Glutamatergic neuron (in vitro differentiated cells): ENCODE data around the gene ARF6. TPM values are rescaled to one million over a fixed set of nuclear protein-coding genes. Genes with fewer than 3 reads are reported as not detected.

Experiments
- DNase-seq: peaks from one replicate; pipeline ENCODE4 v3.0.0; 2022
- H3K27ac Mint-ChIP-seq: one replicate; pipeline ENCODE4 v1.8.0; 2020; ENCODE audit warnings: mild to moderate bottlenecking, mixed read lengths, inconsistent platforms; ENCODE audit not compliant: unreplicated experiment
- H3K27me3 Mint-ChIP-seq: one replicate; pipeline ENCODE4 v1.8.0; 2020; ENCODE audit warnings: mild to moderate bottlenecking, moderate library complexity, mixed read lengths, inconsistent platforms; ENCODE audit not compliant: unreplicated experiment
- H3K36me3 Mint-ChIP-seq: one replicate; pipeline ENCODE4 v1.8.0; 2020; ENCODE audit warnings: mild to moderate bottlenecking, mixed read lengths, inconsistent platforms; ENCODE audit not compliant: unreplicated experiment
- H3K4me1 Mint-ChIP-seq: one replicate; pipeline ENCODE4 v1.8.0; 2020; ENCODE audit warnings: mild to moderate bottlenecking, low read depth, mixed read lengths, inconsistent platforms; ENCODE audit not compliant: unreplicated experiment
- H3K4me3 Mint-ChIP-seq: one replicate; pipeline ENCODE4 v1.8.0; 2020; ENCODE audit warnings: mild to moderate bottlenecking, mixed read lengths, inconsistent platforms; ENCODE audit not compliant: unreplicated experiment
- H3K9me3 Mint-ChIP-seq: one replicate; pipeline ENCODE4 v1.8.0; 2020; ENCODE audit warnings: mild to moderate bottlenecking, moderate library complexity, mixed read lengths, inconsistent platforms; ENCODE audit not compliant: unreplicated experiment
- total RNA-seq: library from RNA; stranded (reverse); fragmentation: NEBNext Ultra II Directional; extraction: Animal tissue kit (Norgen Biotek cat#: 25700); gene quantifications from one replicate; pipeline ENCODE4 v1.2.1, GENCODE V29; 2021; ENCODE audit not compliant: unreplicated experiment
- TF ChIP-seq, protein P1 (sequence below): fragments of 200-600 bp; sonication (generic); IDR thresholded peaks from one replicate; pipeline ENCODE4 v1.5.0; 2021; ENCODE audit not compliant: partially characterized antibody, unreplicated experiment

ARF6 gene
- total RNA-seq, 1 donor from 2014 or later, result 38.8 TPM

DNA sequence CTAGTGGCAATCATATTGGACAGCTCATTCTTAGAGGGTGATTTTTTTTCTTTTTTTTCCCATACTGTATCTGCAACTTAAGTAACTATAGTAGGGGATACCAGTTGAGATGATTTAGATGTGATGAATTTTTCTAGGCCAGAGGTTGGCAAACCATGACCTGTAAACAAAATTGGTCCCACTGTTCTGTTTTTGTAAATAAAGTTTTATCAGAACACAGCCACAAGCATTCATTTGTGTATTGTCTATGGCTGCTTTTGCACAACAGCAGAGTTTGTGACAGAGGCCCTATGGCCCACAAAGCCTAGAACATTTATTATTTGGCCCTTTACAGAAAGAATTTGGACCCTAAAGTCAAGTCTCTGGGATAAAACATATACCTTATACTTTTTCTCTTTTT, 11.4 kb downstream of the ARF6 start:
- H3K36me3 Mint-ChIP-seq, result no peaks in the 10 kb centered on the region
- TF ChIP-seq, protein P1, sequence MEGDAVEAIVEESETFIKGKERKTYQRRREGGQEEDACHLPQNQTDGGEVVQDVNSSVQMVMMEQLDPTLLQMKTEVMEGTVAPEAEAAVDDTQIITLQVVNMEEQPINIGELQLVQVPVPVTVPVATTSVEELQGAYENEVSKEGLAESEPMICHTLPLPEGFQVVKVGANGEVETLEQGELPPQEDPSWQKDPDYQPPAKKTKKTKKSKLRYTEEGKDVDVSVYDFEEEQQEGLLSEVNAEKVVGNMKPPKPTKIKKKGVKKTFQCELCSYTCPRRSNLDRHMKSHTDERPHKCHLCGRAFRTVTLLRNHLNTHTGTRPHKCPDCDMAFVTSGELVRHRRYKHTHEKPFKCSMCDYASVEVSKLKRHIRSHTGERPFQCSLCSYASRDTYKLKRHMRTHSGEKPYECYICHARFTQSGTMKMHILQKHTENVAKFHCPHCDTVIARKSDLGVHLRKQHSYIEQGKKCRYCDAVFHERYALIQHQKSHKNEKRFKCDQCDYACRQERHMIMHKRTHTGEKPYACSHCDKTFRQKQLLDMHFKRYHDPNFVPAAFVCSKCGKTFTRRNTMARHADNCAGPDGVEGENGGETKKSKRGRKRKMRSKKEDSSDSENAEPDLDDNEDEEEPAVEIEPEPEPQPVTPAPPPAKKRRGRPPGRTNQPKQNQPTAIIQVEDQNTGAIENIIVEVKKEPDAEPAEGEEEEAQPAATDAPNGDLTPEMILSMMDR, result no peak
- no peaks in the 10 kb centered on the region for H3K4me1 Mint-ChIP-seq
- peaks cover 3% of the 10 kb centered on the region for H3K27me3 Mint-ChIP-seq
- no peak overlapping the region for H3K27ac Mint-ChIP-seq
- DNase-seq, result no peak
- H3K9me3 Mint-ChIP-seq, result no peaks in the 10 kb centered on the region
- H3K4me3 Mint-ChIP-seq, result no peak overlapping the region

DNA sequence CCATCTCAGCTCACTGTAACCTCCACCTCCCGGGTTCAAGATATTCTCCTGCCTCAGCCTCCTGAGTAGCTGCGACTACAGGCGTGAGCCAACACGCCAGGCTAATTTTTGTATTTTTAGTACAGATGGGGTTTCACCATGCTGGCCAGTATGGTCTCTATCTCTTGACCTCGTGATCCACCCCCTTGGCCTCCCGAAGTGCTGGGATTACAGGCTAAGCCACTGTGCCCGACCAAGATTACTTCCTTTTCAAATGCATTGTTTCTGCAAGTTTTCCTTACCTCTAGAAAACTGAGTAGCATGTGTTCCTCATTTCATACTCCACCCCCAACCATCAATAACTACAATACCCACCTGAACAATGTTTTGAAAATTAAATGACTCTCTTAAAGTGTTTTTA, 13.1 kb downstream of the ARF6 start:
- H3K27me3 Mint-ChIP-seq, result peaks cover 3% of the 10 kb centered on the region
- H3K4me3 Mint-ChIP-seq, result no peak overlapping the region
- no peak for DNase-seq
- no peaks in the 10 kb centered on the region for H3K36me3 Mint-ChIP-seq
- H3K9me3 Mint-ChIP-seq, result no peaks in the 10 kb centered on the region
- TF ChIP-seq, protein P1, result no peak
- H3K4me1 Mint-ChIP-seq, result no peaks in the 10 kb centered on the region
- no peak overlapping the region for H3K27ac Mint-ChIP-seq

DNA sequence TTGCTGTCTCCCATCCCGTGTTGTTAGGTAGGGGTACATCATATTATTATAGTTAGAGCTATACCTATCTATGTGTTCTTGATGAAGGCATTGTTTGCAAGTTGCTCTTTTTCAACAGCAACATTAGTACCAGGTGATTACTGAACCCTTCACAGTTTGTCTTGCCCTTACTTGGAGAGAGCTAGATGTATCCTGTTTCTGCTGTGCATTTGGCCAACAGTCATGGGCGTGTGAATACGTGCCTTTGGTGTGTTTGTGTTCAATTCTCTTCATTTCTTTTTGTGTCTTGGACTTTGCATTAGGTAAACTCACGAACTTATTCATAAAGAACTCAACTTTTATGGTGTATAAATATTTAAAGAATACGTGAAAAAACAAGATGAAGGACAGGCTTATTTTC, 14.3 kb downstream of the ARF6 start:
- Mint-ChIP-seq H3K36me3 (no peaks in the 10 kb centered on the region), H3K4me3 (no peak overlapping the region), H3K27ac (no peak overlapping the region), H3K27me3 (peaks cover 3% of the 10 kb centered on the region), H3K9me3 (no peaks in the 10 kb centered on the region), H3K4me1 (no peaks in the 10 kb centered on the region)
- TF ChIP-seq, protein P1, result no peak
- DNase-seq, result no peak

DNA sequence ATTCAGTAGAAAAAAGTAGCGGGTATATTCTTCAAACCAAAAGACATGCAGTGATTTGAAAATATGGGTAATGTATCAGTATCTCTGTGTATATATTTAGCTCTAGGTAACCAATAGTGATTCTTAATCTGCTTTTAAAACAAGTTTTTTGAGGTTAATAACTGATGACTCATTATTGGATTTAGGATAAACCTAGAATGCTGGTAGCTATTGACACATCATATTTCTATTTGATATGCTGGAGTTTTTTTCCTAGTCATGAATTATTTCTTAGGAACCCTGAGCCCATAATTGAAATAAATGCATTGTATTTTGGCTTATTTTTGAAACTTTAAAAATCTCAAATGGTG, 15.5 kb downstream of the ARF6 start:
- H3K4me3 Mint-ChIP-seq, result no peak overlapping the region
- TF ChIP-seq, protein P1, result no peak
- no peaks in the 10 kb centered on the region for H3K9me3 Mint-ChIP-seq
- H3K27ac Mint-ChIP-seq, result no peak overlapping the region
- no peak for DNase-seq
- peaks cover 4% of the 10 kb centered on the region for H3K27me3 Mint-ChIP-seq
- no peaks in the 10 kb centered on the region for H3K36me3 Mint-ChIP-seq
- no peaks in the 10 kb centered on the region for H3K4me1 Mint-ChIP-seq

DNA sequence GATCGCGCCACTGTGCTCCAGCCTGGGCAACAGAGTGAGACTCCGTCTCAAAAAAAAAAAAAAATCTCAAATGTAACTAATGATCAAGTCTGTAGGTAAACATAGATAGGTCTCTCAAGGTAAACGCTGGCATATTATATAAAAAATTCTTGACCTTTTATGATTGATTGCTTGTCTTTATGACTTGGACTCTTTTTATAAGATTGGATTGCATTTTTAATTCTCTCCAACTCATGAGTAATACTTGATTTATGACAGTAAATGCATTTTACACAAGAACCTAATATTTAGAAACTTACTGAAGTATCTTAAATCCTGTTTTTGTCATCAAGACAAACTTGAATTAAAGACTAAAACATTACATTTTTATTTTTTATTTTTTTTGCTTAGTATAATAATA, 16.1 kb downstream of the ARF6 start:
- no peak overlapping the region for H3K4me3 Mint-ChIP-seq
- H3K27me3 Mint-ChIP-seq, result peaks cover 4% of the 10 kb centered on the region
- TF ChIP-seq, protein P1, result no peak
- no peak overlapping the region for H3K27ac Mint-ChIP-seq
- no peak for DNase-seq
- H3K36me3 Mint-ChIP-seq, result no peaks in the 10 kb centered on the region
- H3K9me3 Mint-ChIP-seq, result no peaks in the 10 kb centered on the region
- no peaks in the 10 kb centered on the region for H3K4me1 Mint-ChIP-seq
